ENCODE data around the gene BCKDK.

DNA sequence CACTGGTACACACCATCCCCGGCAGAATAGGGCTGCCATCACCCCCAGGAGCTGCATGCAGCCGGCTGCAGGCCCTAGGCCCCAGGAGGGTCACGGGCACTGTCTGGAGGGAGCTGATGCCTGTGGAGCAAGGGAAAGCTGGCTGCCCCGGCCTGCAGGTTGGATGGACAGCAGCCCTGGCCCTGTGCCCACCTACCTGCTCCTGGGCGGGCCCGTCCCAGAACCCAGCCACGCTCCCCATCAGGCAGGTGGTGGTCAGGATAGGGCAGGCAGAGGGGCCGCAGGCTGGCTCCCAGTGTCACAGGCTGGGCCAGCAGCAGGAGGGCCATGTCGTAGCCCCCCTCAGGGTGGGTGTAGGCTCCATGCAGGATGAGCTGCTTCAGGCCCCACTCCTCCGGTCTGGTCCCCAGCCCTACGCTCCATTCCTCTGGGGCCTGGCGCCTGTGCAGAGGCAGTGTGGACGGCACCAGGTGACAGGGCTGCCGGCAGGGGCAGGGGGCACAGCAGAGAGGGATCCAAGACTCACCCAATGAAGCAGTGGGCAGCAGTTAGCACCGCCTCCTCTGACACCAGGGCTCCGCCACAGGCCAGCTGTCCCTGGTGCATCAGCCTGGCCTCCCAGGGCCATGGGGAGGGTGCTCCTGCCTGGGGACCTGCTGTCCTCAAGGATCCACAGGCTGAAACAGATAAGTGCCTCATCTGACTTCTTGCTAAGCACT, 23.4 kb upstream of the BCKDK start:
- no peak for TF ChIP-seq GATA2 (IDR thresholded peaks at IDR 0.05; ENCODE audit: insufficient read depth, insufficient read length, low read depth, low read length)
- TF ChIP-seq POLR2A (IDR thresholded peaks at IDR 0.05; ENCODE audit: low read depth, low read length), result no peak
- peak; percentile 20 for TF ChIP-seq POLR2AphosphoS5 (IDR thresholded peaks at IDR 0.05; ENCODE audit: insufficient read depth, low read depth, low read length)

Data from endothelial cell of umbilical vein (primary cell).